ENCODE data around the gene AMPD2.

AMPD2 gene

GRCh38 chr1:109619576-109620400 is at the start of gene AMPD2, which contains the start of gene GNAT2:
Gene AMPD2, plus strand, starts transcription at chr1:109619837. Its CDS starts 1,339 bp downstream, at chr1:109621176.
Gene GNAT2, minus strand, starts transcription at chr1:109619616. Its CDS starts 6,746 bp downstream, at chr1:109612870.
- peak; percentile 85 for DNase-seq (ENCODE audit: low spot score)

- DNase-seq (ENCODE audit: low spot score): no peak
Measured at GRCh38 chr1:109570414-109570813, 49.2 kb upstream of the AMPD2 start.

- no peak for DNase-seq (ENCODE audit: low spot score)
Measured at GRCh38 chr1:109573785-109574184, 45.9 kb upstream of the AMPD2 start.

- DNase-seq (ENCODE audit: low spot score): no peak
Measured at GRCh38 chr1:109578947-109579443, 40.6 kb upstream of the AMPD2 start.

GRCh38 chr1:109579491-109579890 is 40.1 kb upstream of the AMPD2 start:
- no peak for DNase-seq (ENCODE audit: low spot score)

- DNase-seq (ENCODE audit: low spot score): no peak
Measured at GRCh38 chr1:109582021-109582420, 37.6 kb upstream of the AMPD2 start.

- no peak for DNase-seq (ENCODE audit: low spot score)
Measured at GRCh38 chr1:109584766-109585165, 34.9 kb upstream of the AMPD2 start.

- no peak for DNase-seq (ENCODE audit: low spot score)
Measured at GRCh38 chr1:109586055-109586454, 33.6 kb upstream of the AMPD2 start.

- no peak for DNase-seq (ENCODE audit: low spot score)
Measured at GRCh38 chr1:109589177-109589576, 30.5 kb upstream of the AMPD2 start.

GRCh38 chr1:109589679-109590078 is 30.0 kb upstream of the AMPD2 start:
- DNase-seq (ENCODE audit: low spot score): no peak

- DNase-seq (ENCODE audit: low spot score): no peak
Measured at GRCh38 chr1:109592916-109593315, 26.7 kb upstream of the AMPD2 start.

GRCh38 chr1:109595531-109595930 is 24.1 kb upstream of the AMPD2 start:
- DNase-seq (ENCODE audit: low spot score): no peak

GRCh38 chr1:109598156-109598555 is 21.5 kb upstream of the AMPD2 start:
- no peak for DNase-seq (ENCODE audit: low spot score)

GRCh38 chr1:109598655-109599054 is 21.0 kb upstream of the AMPD2 start:
- no peak for DNase-seq (ENCODE audit: low spot score)

- DNase-seq (ENCODE audit: low spot score): no peak
Measured at GRCh38 chr1:109603229-109603628, 16.4 kb upstream of the AMPD2 start.

GRCh38 chr1:109605381-109605780 is 14.3 kb upstream of the AMPD2 start:
- DNase-seq (ENCODE audit: low spot score): no peak

- no peak for DNase-seq (ENCODE audit: low spot score)
Measured at GRCh38 chr1:109609881-109610280, 9.8 kb upstream of the AMPD2 start.

- DNase-seq (ENCODE audit: low spot score): no peak
Measured at GRCh38 chr1:109610609-109611307, 8.9 kb upstream of the AMPD2 start.

- no peak for DNase-seq (ENCODE audit: low spot score)
Measured at GRCh38 chr1:109611308-109611990, 8.2 kb upstream of the AMPD2 start.

- DNase-seq (ENCODE audit: low spot score): no peak
Measured at GRCh38 chr1:109613361-109614147, 6.1 kb upstream of the AMPD2 start.

- DNase-seq (ENCODE audit: low spot score): no peak
Measured at GRCh38 chr1:109615879-109616278, 3.8 kb upstream of the AMPD2 start.

- no peak for DNase-seq (ENCODE audit: low spot score)
Measured at GRCh38 chr1:109616391-109616790, 3.2 kb upstream of the AMPD2 start.

All from LoVo (cell line).